CD14-positive monocyte (primary cell): Measurements from ENCODE around the gene BAIAP3. TPM values are rescaled to one million over a fixed set of nuclear protein-coding genes. Genes with fewer than 3 reads are reported as not detected.
A peak's percentile ranks its signal among the peaks of the same experiment; 100 is the strongest.

Source experiments
- DNase-seq, 3 donors: peaks; one replicate each; pipeline ENCODE4 v3.0.0-alpha.2; 2011 to 2022
- H2AFZ ChIP-seq: 2 replicates; pipeline ENCODE4 v1.6.0; 2012; ENCODE audit warnings: mild to moderate bottlenecking, low read depth, low read length, inconsistent platforms; ENCODE audit not compliant: insufficient read depth, poor library complexity, severe bottlenecking
- H3K27ac ChIP-seq, 2 donors: 1 replicate in 1 of 2; 2 replicates in 1 of 2; pipeline ENCODE4 v1.5.1; 2012 to 2013; ENCODE audit warnings: low read length in 2 of 2, control low read depth in 1 of 2, inconsistent platforms in 1 of 2, low read depth in 1 of 2, mild to moderate bottlenecking in 1 of 2
- H3K27me3 ChIP-seq, 2 donors: one replicate each; pipeline versions ENCODE4 v1.6.0 to v1.6.1; 2011 to 2013; ENCODE audit warnings: low read length in 2 of 2; ENCODE audit not compliant: control insufficient read depth in 2 of 2, insufficient read depth in 2 of 2
- H3K36me3 ChIP-seq, 2 donors: replicated peaks in 1 of 2; 1 replicate in 1 of 2; 2 replicates in 1 of 2; pipeline versions ENCODE4 v1.5.1 to v1.6.1; 2012 to 2013; ENCODE audit warnings: low read length in 2 of 2, control low read depth in 1 of 2, inconsistent platforms in 1 of 2, mild to moderate bottlenecking in 1 of 2; ENCODE audit not compliant: insufficient read depth in 2 of 2, control insufficient read depth in 1 of 2
- H3K4me1 ChIP-seq, 2 donors: 1 replicate in 1 of 2; 2 replicates in 1 of 2; pipeline versions ENCODE4 v1.5.1 to v1.6.1; 2012 to 2013; ENCODE audit warnings: low read length in 2 of 2, control low read depth in 1 of 2, inconsistent platforms in 1 of 2, mild to moderate bottlenecking in 1 of 2, moderate library complexity in 1 of 2; ENCODE audit not compliant: insufficient read depth in 2 of 2, control insufficient read depth in 1 of 2
- H3K4me2 ChIP-seq: replicated peaks from 2 replicates; pipeline ENCODE3; 2012; ENCODE audit warnings: low read length, moderate library complexity, mild to moderate bottlenecking; ENCODE audit not compliant: poor library complexity, severe bottlenecking; ENCODE audit errors: extremely low read depth
- H3K4me3 ChIP-seq, 3 experiments: fragments of 200-600 bp in 1 of 3; sonication (generic) in 1 of 3; replicated peaks in 1 of 3; 1 replicate in 2 of 3; 2 replicates in 1 of 3; pipeline ENCODE4 v1.5.1; 2011 to 2013; ENCODE audit warnings: low read length in 3 of 3, mild to moderate bottlenecking in 3 of 3, control low read depth in 2 of 3, low read depth in 2 of 3, inconsistent platforms in 1 of 3, moderate library complexity in 1 of 3
- H3K79me2 ChIP-seq: 2 replicates; pipeline ENCODE4 v1.6.0; 2012; ENCODE audit warnings: mild to moderate bottlenecking, control low read depth, inconsistent platforms, low read length, moderate library complexity; ENCODE audit not compliant: insufficient read depth
- H3K9ac ChIP-seq: 2 replicates; pipeline ENCODE4 v1.6.0; 2017; ENCODE audit warnings: low read length, mild to moderate bottlenecking; ENCODE audit not compliant: insufficient read depth, poor library complexity, severe bottlenecking
- H3K9me3 ChIP-seq, 2 donors: replicated peaks in 1 of 2; 1 replicate in 1 of 2; 2 replicates in 1 of 2; pipeline versions ENCODE4 v1.5.1 to v1.6.1; 2012 to 2013; ENCODE audit warnings: low read length in 2 of 2, control low read depth in 1 of 2; ENCODE audit not compliant: control insufficient read depth in 1 of 2, insufficient read depth in 1 of 2
- H4K20me1 ChIP-seq: 2 replicates; pipeline ENCODE4 v1.6.0; 2012; ENCODE audit warnings: mild to moderate bottlenecking, low read length, control low read depth, moderate library complexity; ENCODE audit not compliant: insufficient read depth
- H3K27ac Mint-ChIP-seq, 7 donors: one replicate each; pipeline ENCODE4 v1.8.0; 2020; ENCODE audit warnings: mild to moderate bottlenecking in 7 of 7, mixed read lengths in 7 of 7, moderate library complexity in 6 of 7, inconsistent platforms in 2 of 7
- H3K27me3 Mint-ChIP-seq, 3 donors: one replicate each; pipeline ENCODE4 v1.8.0; 2021 to 2022; ENCODE audit warnings: low read depth in 3 of 3, mild to moderate bottlenecking in 3 of 3, mixed read lengths in 3 of 3, moderate library complexity in 3 of 3, inconsistent platforms in 1 of 3
- H3K36me3 Mint-ChIP-seq, 2 donors: one replicate each; pipeline ENCODE4 v1.8.0; 2020; ENCODE audit warnings: mixed read lengths in 2 of 2, inconsistent platforms in 1 of 2, mild to moderate bottlenecking in 1 of 2
- H3K4me1 Mint-ChIP-seq: one replicate; pipeline ENCODE4 v1.8.0; 2020; ENCODE audit warnings: mild to moderate bottlenecking, mixed read lengths
- H3K4me3 Mint-ChIP-seq, 2 donors: one replicate each; pipeline ENCODE4 v1.8.0; 2020; ENCODE audit warnings: mild to moderate bottlenecking in 2 of 2, mixed read lengths in 2 of 2, moderate library complexity in 1 of 2
- H3K9me3 Mint-ChIP-seq, 7 donors: one replicate each; pipeline ENCODE4 v1.8.0; 2020 to 2022; ENCODE audit warnings: mixed read lengths in 7 of 7, mild to moderate bottlenecking in 6 of 7, moderate library complexity in 6 of 7, inconsistent platforms in 2 of 7
- CTCF ChIP-seq: fragments of 200-600 bp; IDR thresholded peaks from one replicate; pipeline ENCODE4 v1.8.0; 2022; ENCODE audit warnings: antibody characterized with exemption, mild to moderate bottlenecking
- WGBS: methylation state at CpG from one replicate; pipeline ENCODE4 v1.1.5; 2013; ENCODE audit warnings: missing lambda C conversion rate; ENCODE audit not compliant: insufficient coverage; 5-methylcytosine and 5-hydroxymethylcytosine counted together
- intact Hi-C, 2 donors: fragments of 100-400 bp; cut with micrococcal nuclease; formaldehyde crosslinking; loops; one replicate each; pipeline versions ENCODE4 v1.15.0 to v1.15.1; 2023
- polyA plus RNA-seq, 3 donors: library from polyadenylated mRNA; depleted of rRNA in 1 of 3; unstranded in 2 of 3; stranded (reverse) in 1 of 3; fragments of 300-500 nt in 2 of 3; fragments of >200 nt in 1 of 3; fragmentation: Illumina TruSeq in 2 of 3; gene quantifications; 1 replicate in 2 of 3; 2 replicates in 1 of 3; pipeline ENCODE4 v1.2.3, GENCODE V29; 2012 to 2021

Gene BAIAP3
- polyA plus RNA-seq, 3 donors, result 1.0 TPM; not detected in 2

GRCh38 chr16:1312467-1312816 is 21.0 kb upstream of the BAIAP3 start:
- no peak overlapping the region for H3K4me3 ChIP-seq

GRCh38 chr16:1312903-1313302 is 20.5 kb upstream of the BAIAP3 start:
- Mint-ChIP-seq H3K4me1 (peaks cover 31% of the 10 kb centered on the region), H3K9me3 (peaks cover 0 to 2% (median 0%) of the 10 kb centered on the region in 7 donors), H3K4me3 (no peak overlapping the region), H3K27me3 (no peaks in the 10 kb centered on the region), H3K36me3 (peaks cover 39 to 52% of the 10 kb centered on the region in 2 donors), H3K27ac (peak overlapping the region in 4 of 7 donors; percentile 13 to 69 (median 53))
- H4K20me1 ChIP-seq, result peaks cover 81% of the 10 kb centered on the region
- WGBS, result 95% methylated on average over 13 of the region's 15 CpGs
- no peak overlapping the region for H2AFZ ChIP-seq
- H3K9ac ChIP-seq, result no peak overlapping the region
- H3K27ac ChIP-seq, result peak overlapping the region in 1 of 2 donors; percentile 81
- H3K4me2 ChIP-seq, result no peak overlapping the region
- H3K4me3 ChIP-seq, result no peak overlapping the region
- no peak for TF ChIP-seq CTCF
- peaks cover 54 to 56% of the 10 kb centered on the region in 2 donors for H3K36me3 ChIP-seq
- H3K9me3 ChIP-seq, result no peaks in the 10 kb centered on the region
- intact Hi-C loops, result loop anchor here in 1 of 2 donors (5.0 kb wide), 1 partner anchor 34 kb away; no protein-coding TSS in a partner anchor
- peaks cover 28 to 29% of the 10 kb centered on the region in 2 donors for H3K4me1 ChIP-seq
- no peaks in the 10 kb centered on the region for H3K27me3 ChIP-seq
- H3K79me2 ChIP-seq, result peaks cover 80% of the 10 kb centered on the region
- no peak for DNase-seq

More at GRCh38 chr16:1312467-1312816, 21.0 kb upstream of the BAIAP3 start:
- 85% methylated on average over 16 of the region's 16 CpGs for WGBS
- H3K4me1 Mint-ChIP-seq, result peaks cover 31% of the 10 kb centered on the region
- peaks cover 28 to 29% of the 10 kb centered on the region in 2 donors for H3K4me1 ChIP-seq
- no peak overlapping the region for H3K4me2 ChIP-seq
- no peak for TF ChIP-seq CTCF
- peaks cover 75% of the 10 kb centered on the region for H3K79me2 ChIP-seq
- peak overlapping the region; percentile 74 for H3K9ac ChIP-seq
- H3K27me3 ChIP-seq, result no peaks in the 10 kb centered on the region
- intact Hi-C loops, result loop anchor here in 1 of 2 donors (5.0 kb wide), 1 partner anchor 35 kb away; no protein-coding TSS in a partner anchor
- no peaks in the 10 kb centered on the region for H3K27me3 Mint-ChIP-seq
- peaks cover 34 to 47% of the 10 kb centered on the region in 2 donors for H3K36me3 Mint-ChIP-seq
- peak overlapping the region in 1 of 2 donors; percentile 81 for H3K27ac ChIP-seq
- H3K4me3 Mint-ChIP-seq, result no peak overlapping the region
- H2AFZ ChIP-seq, result no peak overlapping the region
- H3K9me3 Mint-ChIP-seq, result peaks cover 0 to 2% (median 0%) of the 10 kb centered on the region in 7 donors
- DNase-seq, result no peak
- H3K27ac Mint-ChIP-seq, result peak overlapping the region in 4 of 7 donors; percentile 43 to 69 (median 58)
- H3K9me3 ChIP-seq, result no peaks in the 10 kb centered on the region
- peaks cover 49 to 52% of the 10 kb centered on the region in 2 donors for H3K36me3 ChIP-seq
- H4K20me1 ChIP-seq, result peaks cover 76% of the 10 kb centered on the region
